Bone marrow (tissue), 2 donors: ENCODE results near the gene UGT1A1.

Experiments
- DNase-seq, 2 donors: peaks; one replicate each; lab custom pipeline; 2025; lab: John Stamatoyannopoulos, UW

The UGT1A1 gene

DNA sequence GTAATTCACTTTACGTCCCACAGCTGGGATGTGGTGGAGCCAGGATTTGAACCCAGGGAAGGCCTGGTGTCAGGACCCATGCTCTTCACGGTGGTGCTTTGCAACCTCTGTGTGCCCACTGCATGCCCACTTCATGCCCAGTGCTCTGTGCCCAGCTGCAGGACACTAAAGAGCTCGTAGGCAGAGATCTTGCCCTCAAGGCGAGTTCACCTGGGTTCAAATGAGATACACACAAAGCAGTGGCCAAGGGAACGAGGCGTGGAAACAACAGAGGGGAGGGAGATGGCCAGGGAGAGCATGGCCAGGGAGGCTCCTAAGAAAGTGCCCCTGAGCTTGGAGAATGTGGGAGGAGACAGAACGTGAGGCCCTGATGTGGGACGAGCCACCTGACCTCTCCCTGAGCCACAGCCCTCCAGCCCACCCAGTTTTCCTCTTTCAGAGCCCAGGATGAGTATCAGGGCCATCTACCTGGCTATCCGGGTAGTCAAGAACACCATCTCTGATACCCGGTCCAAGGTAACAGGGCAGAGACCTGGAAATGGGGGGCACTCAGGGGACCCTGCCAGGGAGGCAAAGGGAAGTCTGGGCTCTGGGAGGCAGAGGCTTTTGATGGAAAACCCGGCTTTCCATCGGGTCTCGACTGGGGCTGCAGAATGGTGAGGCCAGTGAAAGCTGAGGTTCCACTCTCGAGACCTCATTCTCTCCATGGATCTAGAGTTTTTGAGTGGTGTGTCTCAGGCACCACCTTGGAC lies 38.4 kb downstream of the UGT1A1 start:
- DNase-seq = no peak

DNA sequence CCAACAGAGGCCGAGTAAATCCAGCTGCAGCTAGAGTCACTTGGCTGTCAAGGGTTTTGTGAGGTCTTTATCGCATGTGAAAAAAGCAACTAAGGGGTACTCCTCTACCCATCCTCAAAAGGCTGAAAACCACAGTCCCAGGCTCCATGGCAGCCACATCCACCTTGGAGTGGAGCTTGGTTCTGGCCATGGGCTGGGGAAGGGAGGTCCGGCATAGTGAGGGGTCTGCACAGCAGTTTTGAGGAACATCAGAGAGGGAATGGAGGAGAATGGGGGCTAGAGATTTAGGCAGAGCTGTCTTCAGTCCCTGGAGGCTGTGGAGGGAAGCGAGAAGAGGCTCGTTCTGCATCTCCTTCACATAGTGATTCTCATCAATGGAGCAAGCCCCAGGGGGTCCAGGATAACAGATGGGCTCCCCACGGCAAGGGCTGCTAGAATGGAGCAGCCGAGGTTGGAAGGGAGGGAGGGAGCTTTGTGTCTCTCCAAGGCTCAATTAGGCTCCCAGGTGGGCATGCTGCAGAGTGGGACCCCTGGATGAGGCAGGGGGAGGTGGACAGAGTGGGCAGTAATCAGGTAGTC lies 39.1 kb downstream of the UGT1A1 start:
- DNase-seq = no peak

DNA sequence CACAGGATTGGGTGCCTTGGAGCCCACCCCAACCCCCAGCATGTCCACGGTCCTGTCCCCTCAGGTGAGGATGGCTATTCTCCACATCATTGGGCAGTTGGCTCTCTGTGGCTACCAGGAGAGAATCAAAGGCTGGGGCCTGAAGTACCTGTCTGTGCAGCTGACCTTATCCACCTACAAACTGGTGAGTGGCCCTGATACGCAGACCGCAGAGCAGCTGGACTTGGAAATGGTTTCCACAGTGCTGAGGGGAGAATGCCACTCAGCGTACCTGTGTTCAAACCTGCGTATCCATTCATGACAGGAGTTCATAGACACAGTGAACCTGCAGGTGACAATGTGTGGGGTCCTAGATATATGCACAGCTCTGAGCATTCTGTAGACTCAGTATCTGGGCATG lies 39.6 kb downstream of the UGT1A1 start:
- DNase-seq = no peak

DNA sequence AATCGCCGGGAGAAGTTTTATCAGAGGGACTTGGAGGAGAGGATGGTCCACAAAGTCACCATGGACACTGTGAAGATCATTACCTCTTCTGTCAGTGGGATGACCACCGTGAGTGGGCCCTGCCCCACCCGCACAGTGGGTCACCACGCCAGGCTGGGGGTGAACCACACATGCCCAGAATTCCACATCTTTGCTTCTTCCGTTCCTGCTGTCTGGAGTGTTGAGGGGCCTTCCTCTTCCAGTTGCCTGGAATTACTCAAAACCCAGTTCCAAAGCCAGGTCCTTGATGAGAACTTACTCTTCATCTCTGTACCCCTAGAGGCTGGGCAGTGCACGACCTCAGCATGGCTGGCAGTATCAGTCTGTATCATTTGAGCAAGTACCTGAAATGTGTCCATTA lies 40.1 kb downstream of the UGT1A1 start:
- no peak for DNase-seq

DNA sequence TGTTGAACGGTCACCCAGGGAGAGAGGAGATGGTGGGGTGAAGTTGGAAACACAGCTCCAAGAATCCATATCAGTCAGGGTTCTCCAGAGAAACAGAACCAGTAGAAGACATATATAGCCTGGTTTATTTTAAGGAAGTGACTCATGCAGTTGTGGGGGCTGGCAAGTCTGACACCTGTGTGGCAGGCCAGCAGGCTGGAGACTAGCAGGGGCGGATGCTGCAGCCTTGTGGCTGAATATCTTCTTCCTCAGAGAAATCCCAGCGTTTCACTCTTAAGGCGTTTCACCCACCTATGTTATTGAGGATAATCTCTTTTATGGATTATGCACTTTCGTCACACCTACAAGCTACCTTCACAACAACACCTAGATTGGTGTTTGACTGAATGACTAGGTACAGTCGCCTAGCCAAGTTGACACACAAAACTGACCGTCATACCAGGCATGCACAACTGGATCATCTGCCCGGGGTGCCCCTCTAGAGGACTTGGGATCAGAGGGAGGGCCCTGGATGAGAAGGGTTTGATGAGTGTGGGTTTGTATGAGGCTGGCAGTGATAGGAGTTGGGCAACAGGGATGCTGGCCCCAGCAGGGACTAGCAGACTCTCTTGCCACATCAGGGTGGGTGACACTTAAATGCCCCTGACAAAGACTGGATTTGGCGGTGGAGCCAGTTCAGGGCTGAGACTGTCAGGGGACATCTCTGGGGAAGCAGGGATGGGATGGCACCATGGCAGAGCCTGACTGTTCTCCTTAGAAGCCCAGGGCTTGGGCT lies 41.5 kb downstream of the UGT1A1 start:
- DNase-seq = no peak

DNA sequence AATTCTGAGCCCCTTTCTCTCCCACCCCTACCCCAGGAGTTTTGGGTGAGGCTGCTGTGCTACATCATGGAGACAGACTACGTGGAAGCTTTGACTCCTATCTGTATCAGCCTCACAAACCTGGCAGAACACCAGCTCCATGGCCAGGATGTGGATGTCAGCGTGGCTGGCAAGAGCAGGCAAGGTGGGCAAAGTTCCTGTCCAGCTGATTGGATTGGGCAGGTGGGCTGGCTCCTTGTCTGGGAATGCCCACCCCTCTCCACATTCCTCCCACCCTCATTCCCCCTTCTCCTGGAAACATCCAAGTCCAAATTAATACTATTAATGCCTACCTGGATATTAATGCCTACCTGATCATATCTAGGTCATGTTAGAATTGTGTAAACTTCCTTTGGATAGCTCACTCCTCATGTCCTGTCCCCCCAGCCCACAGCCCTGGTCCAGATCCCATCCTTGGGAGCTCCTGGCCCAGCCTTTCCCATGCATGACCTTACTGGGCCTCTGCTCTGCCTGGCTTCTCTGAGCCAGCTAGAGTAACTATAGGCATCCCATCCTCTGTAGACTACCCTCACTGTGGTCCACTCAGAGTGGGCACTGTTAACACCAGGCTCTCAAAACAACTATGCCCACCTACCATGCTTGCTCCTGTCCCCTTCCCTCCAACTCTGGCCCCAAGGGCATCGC lies 42.2 kb downstream of the UGT1A1 start:
- no peak for DNase-seq

DNA sequence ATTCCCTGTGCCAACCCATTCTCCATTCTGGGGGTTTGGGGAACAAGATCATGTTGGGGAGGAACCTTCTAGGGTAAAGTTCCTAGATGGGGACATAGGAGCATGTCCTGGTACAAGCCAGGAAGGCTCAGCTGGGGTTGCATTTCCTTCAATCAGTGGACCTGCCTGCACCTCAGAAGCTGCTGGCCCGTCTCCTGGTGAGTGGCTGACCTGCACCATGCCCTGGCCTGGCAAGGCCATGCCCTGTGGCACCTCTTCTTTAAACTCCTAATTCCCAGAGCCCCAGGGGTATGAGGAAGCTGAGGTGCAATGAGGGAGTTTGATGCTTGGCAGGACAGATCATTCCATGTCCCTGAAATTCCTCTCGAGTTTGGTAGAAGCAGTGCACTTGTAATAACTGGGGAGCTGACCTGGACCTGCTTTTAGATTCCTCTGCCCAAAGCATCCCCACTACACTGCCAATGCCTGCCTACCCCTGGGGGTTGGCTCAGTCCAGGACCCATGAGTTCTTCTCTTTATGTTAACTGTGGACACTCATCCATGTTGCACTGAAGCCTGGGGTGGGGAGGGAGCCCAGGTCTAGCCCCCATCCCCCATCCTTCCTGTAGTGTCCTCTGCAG lies 43.3 kb downstream of the UGT1A1 start:
- DNase-seq = no peak

DNA sequence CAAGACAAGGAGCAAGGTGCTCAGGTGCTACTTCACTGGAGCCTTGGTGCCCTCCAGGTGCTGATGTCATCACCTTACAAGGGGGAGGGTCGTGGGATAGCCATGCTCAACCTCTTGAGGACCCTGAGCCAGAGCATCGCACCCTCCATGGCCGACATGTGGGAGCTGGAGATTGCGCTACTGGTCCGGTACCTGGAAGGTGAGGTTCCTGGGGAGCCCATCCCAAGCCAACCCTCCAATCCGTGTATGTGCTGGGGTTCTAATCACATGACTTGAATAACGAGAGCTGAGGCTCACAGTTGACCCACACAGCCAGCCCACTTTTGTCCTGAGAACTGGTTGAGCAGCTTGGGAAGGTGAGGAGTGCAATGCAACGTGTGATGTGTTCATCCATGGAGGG lies 43.9 kb downstream of the UGT1A1 start:
- DNase-seq = no peak

DNA sequence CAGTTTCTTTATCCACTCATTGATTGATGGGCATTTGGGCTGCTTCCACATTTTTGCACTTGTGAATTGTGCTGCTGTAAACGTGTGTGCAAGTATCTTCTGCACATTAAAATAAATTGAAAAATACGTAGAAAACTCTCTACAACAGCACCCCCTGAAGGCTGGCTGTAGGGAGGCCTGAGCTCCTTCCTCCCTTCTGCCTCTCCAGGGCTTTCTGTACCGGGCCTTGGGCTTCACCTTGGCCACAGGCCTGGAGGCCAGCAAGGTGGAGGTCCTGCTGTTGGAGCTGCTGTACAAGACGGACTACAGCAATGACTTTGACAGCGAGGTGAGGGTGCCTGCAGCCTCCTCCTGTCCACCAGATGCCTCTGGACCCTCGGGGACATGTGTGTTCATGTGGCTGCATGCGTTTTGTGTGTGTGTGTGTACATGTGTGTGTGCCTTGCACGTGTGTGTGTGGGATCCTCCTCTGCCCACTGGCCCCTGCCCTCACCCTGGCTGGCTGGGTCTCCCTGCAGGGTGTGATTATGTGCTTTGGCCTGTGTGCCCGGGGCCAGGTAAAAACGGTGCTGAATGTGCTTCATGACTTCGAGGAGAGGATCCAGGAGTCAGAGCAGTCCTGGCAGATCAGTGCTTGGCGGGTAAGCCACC lies 47.3 kb downstream of the UGT1A1 start:
- no peak for DNase-seq

DNA sequence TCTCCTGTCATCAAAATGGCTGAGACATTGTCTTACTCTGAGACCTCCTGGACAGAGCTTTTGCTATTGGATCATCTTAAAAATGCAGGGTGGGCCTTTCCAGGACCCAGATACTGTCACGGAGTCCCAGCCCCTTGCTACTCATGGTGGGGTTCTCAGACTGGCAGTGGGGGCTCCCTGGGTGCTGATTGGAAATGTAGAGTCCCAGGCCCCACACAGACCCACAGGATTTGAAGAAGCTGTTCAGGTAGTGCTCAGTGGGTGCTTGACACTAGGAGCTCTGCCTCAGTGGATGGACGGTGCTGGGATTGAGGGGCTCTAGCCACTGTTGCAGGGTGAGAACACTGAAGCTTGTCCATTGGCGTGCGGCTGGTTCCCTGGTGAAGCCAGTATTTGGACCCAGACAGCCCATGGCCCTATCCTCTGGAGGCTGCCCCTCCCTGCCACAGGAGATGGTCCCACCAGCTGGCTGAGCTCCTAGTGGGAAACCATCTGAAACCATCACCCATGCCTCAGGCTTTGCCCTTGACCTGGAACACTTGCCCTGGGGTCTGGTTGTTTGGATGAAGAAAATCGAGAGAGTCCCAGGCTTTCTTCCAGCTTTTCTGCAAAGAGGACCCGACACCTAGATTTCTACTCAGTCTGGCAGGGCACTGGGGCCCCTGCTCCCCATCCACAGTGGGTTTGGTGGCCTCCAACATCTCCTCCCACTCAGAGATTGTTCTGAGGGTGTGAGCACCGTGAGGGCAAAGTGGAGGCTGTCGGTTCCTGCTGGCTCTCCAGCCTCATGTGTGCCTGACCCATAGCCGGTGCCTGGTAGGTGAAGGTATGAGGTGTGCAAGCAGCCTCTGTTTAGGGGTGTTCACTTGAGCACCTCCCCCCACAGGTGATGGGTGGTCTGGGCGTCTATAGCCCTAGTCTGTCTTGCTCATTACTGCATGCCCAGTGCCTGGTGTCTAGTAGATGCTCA lies 48.2 kb downstream of the UGT1A1 start:
- DNase-seq = no peak

DNA sequence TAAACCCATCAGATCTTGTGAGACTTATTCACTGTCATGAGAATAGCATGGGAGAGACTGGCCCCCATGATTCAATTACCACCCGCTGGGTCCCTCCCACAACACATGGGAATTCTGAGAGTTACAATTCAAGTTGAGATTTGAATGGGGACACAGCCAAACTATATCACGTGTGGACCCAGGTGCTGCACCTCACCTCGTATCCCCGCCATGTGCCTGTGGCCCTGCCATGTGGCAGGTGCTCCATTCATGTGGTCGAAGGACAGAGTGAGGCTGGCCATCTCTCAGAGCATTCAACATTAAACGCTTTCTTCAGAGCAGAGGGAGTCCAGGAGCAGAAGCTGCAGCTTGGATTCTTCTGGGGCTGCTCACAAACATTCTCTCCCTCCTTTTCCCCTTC lies 50.3 kb downstream of the UGT1A1 start:
- no peak for DNase-seq

DNA sequence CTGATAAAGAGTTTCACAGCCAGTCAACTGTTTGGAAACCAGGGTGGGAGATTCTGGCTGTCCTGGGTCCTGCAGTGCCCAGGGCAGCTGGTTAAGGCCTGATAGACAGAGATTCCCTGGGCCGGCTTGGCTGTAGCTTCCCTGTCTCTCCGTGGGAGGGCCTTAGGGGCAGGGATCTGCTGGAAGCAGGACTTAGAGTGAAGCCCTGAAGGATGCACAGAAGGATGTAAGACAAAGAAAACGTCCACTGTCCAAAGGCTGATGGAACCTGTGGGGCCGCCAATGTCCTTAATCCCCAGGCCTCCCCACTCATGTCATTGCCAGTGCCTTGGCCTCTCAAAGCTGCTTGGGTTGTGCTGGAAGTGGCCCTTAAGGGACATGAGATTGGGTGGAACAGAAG lies 51.0 kb downstream of the UGT1A1 start:
- no peak for DNase-seq

DNA sequence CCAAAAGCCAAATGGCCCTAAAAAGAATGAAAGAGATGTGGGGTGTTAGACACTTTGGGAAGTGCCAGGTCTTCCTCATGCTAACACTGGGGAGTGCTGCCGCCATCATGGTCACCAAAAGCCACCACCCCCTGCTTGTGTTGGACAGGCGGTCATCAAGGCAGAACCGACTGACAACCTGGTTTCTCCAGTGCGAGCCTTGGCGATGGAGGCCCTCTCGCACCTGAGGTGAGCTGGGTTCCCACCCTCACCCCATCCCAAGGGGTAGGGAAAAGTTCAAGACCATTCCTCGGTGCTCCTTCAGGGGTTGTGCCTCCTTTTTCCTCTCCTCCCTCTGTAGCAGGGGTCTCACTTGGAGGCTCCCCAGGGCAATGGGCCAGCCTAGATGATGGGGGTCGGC lies 51.7 kb downstream of the UGT1A1 start:
- DNase-seq = no peak

DNA sequence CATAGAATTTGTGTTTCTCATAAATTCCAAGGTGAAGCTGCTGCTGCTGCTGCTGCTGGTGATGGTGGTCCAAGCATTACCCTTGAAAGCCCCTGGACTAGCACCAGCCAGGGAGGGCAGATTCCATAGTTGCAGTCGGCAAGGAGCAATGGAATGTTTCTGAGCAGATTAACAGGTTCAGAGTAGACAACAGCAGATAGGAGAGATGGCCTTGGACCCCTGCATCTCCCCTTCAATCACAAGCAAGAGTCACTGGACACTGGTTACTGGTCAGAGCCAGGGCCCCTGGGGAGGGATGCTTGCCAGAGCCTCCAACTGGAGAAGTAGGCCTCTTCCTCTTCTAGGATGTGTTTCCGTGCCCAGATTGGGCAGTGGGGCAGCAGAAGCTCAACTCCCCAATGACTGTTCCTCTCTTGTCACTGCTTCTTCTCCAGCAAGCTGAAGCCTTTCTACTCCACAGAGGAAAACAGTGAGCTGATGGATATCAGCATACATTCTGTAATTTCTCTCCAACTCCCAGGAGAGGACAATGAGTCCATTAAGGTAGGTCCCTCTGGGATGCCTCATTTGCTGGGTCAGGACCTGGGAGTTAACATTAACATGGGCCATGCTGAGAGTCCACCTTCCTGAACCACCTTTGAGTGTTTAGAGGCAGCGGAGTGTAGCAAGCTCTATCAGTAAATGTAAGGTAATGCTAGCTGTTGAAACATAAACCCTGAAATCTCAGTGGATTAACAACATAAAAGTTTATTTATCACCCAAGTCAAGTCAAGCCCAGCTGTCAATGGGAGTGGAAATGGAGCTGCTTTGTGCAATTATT lies 53.4 kb downstream of the UGT1A1 start:
- no peak for DNase-seq

DNA sequence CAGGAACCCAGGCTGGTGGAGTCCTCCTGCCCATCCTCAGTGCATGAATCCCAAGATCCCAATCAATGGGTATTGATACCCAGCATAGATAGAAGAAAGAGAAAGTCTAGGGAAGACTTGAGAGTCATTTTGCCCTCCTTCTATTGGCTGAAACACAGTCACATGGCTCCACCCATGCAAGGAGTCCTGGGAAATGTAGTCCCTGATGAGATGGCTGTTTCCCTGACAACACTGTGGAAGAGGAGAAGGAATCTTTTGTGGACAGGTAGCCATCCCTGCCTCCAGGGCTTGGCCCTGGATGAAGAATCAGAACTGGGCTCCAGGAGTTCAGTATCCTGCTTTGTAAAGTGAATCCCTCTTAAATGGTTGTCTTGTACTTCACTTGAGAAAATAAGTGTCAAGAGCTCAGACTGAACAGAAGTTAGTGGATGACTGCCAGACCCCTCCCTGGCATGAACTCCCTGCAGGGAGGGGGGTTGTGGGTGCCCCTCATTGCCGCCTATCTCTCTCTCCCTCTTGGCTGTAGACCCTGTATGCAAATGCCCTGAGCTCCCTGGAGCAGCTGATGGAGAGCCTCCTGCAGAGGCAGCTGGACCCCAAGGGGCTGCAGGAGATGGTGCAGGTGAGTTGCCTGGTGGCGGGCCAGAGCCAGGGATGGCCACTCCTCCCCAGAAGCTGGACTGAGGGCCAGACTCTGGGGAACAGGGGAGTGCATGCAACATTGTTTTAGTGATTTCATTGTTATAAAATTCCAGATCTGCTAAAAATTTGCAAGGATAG lies 54.2 kb downstream of the UGT1A1 start:
- no peak for DNase-seq

DNA sequence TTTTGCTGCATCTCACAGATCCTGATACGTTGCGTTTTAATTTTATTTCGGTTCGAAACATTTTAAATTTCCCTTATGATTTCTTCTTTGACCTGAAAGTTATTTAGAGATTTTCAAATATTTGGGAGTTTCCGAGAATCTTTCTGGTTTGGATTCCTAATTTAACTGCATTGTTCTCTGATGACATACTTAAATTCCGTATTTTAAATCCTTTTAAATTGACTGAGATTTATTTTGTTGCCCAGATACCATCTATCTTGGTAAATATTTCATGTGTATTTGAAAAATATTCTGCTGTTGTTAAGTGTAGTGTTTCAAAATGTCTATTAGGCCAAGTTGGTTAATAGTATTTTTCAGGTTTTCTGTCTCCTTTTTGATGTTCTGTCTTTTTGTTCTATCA lies 55.8 kb downstream of the UGT1A1 start:
- no peak for DNase-seq

DNA sequence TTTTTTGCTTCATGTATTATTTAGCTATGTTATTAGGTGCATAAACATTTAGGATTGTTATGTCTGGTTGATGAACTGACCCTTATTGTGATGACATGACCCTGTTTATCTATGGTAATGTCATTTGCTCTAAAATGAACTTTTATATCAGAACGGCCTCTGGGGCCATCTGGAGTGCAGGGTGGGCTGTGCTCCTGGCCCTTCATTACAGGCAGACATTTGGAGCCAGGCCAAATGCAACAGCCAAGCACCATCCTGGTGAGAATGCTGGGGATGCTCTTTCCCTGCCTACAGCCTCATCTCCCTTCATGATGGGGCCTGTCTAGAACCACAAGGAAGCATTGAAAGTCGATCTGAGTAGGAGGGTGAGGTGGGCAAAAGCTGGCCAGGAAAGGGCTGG lies 56.3 kb downstream of the UGT1A1 start:
- DNase-seq = no peak

DNA sequence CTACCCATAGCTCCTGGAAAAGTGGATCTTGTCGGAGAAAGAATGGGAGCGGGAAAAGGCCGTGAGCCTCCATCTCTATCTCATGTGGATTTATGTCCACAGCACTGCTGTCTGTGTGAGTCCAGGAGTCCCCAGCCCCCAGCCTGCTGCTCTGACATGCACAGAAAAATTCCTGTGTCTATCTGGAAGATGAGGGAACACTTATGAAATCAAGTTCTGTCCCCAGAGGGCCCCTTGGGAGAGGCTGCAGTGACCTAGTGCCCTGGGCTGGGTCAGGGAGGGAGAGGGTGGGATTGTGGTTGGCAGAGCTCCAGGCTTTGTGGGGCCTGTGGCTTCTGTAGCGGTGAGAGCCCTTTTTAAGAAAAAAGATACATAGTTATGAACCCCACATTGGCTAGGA lies 56.7 kb downstream of the UGT1A1 start:
- no peak for DNase-seq

DNA sequence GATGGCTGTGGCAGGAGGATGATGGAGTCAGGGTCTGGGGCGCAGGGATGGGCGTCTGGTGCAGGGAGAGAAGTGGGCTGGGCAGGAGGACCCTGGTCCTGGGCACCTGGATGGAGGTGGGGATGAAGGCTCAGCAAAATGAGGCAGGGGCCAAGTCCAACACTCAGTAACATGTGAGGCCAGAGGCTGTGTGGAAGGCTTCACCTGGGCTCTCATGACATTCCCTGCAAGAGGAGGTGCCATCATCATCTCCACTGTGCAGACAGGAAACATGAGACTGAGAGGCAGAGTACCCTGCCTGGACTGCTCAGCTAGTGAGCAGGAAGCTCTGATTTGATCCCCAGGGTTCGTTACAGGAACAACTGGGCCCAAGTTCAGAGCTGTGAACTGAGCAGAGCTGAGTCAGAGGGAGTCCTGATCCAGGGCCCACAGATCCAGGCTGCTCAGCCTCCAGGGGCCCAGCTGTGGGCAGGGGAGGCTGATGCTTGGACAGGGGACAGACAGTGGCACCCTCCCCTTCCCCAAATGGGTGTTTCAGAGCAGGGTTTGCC lies 57.4 kb downstream of the UGT1A1 start:
- DNase-seq = no peak
